Astrocyte (in vitro differentiated cells and primary cell): ENCODE data around the gene RASA4.
"Not testable (repeated sequence)": the region's sequence is repeated elsewhere in the genome, so short reads cannot be mapped to it uniquely, and the experiment has no call there.

ENCODE experiments used
- EZH2 ChIP-seq: IDR thresholded peaks from 2 replicates; pipeline ENCODE4 v1.6.1; 2012; ENCODE audit warnings: mild to moderate bottlenecking, low read length, inconsistent platforms; ENCODE audit not compliant: insufficient read depth
- TF ChIP-seq, protein P1 (sequence below): IDR thresholded peaks from 2 replicates; pipeline ENCODE4 v1.5.1; 2011; ENCODE audit warnings: low read depth, mild to moderate bottlenecking, inconsistent platforms, low read length, moderate library complexity; ENCODE audit not compliant: insufficient read depth

DNA sequence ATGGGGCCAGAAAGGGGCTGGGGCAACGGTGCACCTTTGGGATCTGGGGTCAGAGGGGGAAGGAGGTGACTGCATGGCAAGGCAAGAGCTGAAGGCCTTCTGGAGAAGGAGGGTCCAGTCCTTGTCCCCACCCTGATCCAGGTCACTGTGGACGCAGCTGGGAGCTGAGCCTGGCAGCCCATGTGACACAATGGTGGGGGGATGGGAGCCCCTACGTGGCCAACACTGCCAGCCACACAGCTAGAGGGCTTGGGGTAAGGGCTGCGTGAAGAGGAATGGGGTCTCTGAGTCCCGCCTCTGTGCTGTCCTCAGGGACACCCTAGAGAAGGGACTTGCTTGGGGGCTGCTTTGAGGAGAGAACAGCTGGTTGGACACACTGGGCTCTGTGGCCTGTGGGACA, 34.8 kb downstream of the RASA4 start:
- TF ChIP-seq, protein P1, sequence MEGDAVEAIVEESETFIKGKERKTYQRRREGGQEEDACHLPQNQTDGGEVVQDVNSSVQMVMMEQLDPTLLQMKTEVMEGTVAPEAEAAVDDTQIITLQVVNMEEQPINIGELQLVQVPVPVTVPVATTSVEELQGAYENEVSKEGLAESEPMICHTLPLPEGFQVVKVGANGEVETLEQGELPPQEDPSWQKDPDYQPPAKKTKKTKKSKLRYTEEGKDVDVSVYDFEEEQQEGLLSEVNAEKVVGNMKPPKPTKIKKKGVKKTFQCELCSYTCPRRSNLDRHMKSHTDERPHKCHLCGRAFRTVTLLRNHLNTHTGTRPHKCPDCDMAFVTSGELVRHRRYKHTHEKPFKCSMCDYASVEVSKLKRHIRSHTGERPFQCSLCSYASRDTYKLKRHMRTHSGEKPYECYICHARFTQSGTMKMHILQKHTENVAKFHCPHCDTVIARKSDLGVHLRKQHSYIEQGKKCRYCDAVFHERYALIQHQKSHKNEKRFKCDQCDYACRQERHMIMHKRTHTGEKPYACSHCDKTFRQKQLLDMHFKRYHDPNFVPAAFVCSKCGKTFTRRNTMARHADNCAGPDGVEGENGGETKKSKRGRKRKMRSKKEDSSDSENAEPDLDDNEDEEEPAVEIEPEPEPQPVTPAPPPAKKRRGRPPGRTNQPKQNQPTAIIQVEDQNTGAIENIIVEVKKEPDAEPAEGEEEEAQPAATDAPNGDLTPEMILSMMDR: not testable (repeated sequence)
- not testable (repeated sequence) for TF ChIP-seq EZH2
